GM21723 (cell line): ENCODE measurements around the gene TMEM150B.
"Not testable (repeated sequence)": the region's sequence is repeated elsewhere in the genome, so short reads cannot be mapped to it uniquely, and the experiment has no call there.

Experiments
- ATAC-seq: cut with Tn5 transposase; IDR thresholded peaks from one replicate; pipeline ENCODE4 v1.9.1; 2021; ENCODE audit warnings: mild to moderate bottlenecking, moderate library complexity; ENCODE audit not compliant: unreplicated experiment

The TMEM150B gene

DNA sequence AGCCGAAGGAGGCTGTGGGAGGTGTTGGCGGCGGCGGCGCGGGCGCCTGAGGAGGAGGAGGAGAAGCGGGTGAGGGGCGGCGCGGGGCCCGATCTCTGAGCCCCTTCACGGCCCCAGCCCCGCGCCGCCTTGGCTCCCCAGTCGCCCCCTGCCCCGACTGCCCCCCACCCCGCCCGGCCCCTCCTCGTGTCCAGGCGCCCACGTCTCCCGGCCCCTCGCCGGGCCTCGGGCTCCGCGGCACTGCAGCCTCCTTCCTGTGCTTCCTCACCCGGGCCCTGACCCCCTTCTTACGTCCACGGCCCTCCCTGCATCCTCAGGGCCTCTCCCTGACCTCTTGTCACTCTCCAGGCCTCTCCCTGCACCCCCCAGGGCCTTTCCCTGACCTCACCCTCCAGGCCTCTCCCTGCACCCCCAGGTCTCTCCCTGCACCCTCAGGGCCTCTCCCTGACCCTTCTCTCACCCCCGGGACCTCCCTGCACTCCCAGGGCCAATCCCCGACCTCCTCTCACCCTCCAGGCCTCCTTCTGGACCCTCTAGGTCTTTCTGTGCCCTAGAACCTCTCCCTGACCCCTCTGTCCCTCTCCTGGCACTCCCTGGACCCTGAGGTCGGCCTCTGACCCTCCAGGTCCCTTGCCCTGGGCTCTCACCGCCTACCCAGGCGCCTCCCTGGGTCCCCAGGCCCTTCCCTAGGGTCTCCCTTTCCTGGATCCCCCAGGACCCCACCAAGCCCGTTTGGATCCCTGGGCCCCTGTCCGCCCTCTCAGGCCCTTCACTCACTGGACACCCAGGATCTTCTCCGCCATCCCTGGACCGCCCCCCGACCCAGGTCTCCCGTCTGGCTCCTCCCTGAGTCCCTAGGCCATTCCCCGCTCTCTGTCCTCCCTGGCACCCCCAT is 15.0 kb upstream of the TMEM150B start:
- peak; percentile 0 for ATAC-seq

DNA sequence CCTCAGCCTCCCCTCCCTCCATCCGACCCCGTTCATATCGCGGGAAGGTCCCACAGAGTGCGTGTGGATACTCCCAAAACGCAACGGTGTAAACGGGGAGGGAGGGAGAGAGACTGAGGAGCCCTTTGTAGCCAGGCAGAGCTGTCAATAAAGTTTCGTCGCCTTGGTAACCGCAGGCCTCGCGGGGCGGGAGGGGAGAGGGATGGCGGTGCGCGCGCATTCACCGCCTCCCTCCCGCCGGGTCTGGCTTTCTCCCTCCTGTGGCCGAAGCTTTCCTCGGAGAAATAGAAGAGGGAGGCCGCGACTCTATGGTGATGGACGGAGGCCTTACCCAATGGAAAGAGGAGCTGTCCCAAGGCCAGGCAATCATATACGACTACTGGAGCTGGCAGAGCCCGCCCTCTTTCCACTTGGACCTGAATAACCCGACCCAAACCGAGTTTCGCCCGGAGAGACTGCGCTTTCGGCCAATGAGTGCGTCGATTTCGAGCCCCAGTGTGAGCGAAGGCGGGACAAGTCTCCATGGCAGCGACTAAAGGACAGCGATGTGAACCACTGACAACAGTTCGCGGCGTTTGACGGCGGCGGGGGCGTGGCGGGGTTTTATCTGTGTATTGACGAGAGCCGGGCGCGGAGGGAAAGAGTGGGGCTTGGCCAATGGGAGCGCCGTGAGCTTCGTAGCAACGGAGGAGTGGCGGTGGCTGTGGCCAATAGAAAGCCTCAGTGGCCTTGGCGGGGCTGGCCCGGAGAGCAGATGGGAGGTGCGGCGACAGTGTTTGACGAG is 14.2 kb upstream of the TMEM150B start, which contains the start of gene KMT5C:
TSS of gene KMT5C (plus strand) at position 772 of the 784 bp plus-strand sequence. CDS start 2,061 bp downstream, outside the sequence.
- peak; percentile 85 for ATAC-seq

DNA sequence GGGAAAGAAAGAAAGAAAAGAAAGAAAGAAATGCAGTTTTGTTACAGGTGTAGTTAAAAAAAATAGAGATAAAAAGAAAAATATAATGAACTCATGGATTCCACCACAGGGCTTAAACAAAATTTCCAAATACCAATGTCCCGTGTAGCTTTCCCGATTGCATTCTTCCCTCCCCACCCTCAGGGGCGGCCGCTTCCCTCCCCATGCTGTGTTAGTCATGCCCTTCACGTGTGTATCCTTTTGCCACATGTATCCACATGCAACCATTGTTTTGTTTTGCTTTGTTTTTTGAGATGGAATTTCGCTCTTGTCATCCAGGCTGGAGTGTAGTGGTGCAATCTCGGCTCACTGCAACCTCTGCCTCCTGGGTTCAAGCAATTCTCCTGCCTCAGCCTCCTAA is 11.0 kb upstream of the TMEM150B start:
- ATAC-seq = no peak

DNA sequence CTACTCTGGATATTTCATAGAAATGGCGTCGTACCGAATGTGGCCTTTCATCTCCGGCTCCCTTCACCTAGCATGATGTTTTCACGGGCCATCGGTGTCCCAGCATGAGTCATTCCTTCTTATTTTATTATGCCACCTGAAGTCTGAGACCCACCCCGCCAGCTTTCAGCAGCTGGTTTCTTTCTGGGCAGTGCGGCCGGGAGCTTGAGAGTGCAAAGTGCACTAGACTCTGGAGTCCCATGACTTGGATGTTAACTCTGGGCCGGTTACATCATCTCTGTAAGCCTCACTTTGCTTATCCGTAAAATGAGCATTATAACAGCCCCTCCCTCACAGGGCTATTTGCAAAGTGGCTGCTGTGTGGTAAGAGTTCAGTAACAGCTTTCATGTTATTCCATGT is 8.7 kb upstream of the TMEM150B start:
- no peak for ATAC-seq

DNA sequence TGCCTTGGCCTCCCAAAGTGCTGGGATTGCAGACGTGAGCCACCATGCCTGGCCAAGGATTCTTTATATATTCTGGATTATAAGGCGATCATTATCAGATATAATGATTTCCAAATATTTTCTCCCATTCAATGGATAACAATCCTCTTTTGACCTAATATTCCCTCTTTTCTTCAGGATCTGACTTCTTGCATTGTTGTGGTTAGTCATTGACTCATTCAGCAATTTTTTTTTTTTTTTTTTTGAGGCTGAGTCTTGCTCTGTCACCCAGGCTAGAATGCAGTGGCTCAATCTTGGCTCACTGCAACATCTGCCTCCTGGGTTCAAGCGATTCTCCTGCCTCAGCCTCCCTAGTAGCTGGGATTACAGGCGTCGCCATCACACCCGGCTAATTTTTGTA is 4.7 kb upstream of the TMEM150B start:
- ATAC-seq = not testable (repeated sequence)

DNA sequence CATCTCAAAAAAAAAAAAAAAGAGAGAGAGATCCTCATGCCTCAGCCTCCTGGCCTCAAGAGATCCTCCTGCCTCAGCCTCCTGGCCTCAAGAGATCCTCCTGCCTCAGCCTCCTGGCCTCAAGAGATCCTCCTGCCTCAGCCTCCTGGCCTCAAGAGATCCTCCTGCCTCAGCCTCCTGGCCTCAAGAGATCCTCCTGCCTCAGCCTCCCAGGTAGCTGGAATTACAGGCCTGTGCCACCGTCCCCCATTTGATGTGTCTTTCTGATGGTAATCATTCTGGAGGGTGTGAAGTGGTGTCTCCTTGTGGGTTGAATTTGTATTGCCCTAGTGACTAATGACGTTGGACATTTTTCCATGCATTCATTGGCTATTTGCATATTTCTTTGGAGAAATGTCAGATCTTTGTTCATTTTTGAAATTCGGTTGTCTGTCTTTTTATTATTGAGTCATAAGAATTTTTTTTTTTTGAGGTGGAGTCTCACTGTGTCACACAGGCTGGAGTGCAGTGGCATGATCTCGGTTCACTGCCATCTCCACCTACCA is 3.7 kb upstream of the TMEM150B start:
- ATAC-seq = not testable (repeated sequence)

DNA sequence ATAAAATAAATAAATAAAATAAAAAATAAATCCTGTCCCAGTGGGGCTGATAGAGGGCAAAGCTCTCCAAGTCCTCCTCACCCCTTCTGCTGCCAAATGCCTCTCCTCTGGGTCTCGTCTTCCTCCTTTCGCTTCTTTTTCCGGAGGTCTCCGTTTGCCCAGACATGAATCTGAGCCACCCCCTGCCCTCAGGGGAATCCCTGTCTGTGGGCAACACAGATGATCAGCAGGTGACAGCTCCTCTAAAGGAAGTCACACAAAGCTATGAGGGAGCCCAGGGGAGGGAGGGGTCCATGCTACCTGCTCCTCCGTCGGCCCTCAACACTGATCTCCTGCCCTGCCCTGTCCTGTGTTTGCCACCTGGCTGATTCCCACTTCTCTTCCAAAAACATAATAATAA is 479 bp downstream of the TMEM150B start:
- no peak for ATAC-seq

DNA sequence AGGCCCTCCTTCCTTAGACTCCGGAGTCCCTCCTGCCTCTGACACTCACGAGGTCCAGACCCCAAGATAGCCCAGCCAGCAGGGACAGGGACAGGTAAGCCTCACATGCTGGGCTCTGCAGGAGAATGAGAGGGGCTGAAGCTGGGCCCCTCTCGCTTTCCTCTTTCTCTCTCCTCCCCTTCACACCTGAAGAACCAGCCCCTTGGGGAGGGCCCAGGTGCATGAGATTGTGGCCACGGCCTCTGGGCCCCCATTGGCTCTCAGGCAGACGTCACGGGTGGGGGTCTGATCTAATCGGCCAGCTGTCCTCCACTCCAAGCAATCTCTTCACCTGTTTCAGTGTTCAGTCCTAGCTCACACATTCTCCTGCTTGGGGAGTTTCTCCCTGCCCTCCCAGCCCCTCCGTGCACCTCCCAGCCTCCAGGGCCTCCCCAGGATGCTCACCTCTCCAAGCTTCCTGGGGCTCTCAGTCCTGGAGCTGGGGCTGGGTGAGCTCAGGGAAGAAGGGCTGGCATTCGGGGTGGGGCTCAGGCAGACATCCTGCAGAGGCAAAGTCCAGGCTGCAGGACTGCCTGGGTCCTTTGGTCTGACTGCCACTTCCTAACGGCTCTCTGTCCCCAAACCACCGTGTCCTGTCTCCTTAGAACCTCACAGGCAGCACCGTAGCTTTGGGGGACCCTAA is 2.8 kb downstream of the TMEM150B start:
- no peak for ATAC-seq

DNA sequence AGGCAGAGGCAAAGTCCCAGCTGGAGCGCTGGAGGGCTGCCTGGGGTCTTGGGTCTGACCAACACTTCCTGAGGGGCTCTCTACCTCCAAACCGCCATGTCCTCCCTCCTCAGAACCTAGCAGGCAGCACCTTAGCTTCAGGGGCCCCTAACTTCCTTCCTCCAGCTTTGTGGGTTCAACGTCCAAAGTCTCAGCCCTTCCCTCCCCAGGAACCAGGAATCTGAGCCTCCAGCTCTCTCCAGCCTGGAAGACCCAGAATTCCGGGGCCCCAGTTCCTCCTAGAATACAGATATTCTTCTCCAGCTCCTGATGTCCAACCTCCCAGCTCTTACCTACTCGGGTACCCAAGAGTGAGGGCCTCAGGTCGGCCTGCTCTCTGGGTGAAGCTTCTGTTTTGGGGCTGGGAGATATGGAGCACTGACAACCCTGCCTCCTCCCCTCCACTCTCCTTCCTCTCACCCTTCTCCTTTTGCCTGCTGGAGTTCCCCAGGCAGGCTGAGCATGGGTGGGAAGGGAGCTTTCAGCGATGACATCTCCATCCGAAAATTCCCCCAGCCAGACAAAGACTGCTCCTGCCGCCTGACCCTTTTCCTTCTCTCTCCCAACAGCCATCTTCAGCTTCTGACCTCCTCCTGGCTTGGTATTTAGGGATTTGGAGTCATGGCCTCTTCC is 3.5 kb downstream of the TMEM150B start:
- ATAC-seq = no peak

DNA sequence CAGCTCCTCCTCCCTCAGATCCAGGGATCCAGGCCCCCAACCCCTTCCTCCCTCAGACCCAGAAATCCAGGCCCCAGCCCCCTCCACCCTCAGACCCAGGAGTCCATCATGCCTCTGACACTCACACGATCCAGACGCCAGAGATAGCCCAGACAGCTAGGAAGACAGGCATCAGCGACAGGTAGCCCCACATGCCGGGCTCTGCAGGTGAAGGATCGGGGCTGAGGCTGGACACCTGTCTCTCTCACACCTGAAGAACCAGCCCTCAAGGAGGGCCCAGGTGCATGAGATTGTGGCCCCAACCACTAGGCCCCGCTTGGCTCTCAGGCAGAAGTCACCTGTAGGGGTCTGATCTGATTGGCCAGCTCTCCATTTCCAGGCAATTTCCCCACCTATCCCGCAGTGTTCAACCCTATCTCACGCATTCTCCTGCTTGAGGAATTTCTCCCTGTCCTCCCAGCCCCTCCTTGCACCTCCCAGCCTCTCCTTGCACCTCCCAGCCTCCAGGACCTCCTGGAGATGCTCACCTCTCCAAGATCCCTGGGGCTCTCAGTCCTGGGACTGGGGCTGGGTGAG is 4.2 kb downstream of the TMEM150B start:
- no peak for ATAC-seq

DNA sequence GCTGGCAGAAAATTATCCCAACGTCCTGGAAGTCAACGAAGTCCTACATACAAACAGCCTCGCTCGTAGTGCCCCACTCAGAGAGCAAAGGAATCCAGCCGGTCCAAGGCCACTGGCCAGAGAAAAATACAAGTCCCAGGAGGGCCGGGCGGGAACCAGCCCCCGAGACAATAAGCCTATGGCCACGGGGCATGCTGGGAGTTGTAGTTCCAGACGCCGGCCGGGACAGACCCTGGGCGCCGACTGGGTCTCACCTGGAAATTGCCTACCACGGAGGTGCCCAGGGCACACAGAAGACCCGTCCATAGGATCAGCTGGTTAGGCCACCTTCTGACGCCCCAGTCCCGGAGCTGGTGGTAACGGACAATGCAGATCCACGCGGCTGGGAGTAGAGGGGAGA is 5.4 kb downstream of the TMEM150B start:
- ATAC-seq = no peak

DNA sequence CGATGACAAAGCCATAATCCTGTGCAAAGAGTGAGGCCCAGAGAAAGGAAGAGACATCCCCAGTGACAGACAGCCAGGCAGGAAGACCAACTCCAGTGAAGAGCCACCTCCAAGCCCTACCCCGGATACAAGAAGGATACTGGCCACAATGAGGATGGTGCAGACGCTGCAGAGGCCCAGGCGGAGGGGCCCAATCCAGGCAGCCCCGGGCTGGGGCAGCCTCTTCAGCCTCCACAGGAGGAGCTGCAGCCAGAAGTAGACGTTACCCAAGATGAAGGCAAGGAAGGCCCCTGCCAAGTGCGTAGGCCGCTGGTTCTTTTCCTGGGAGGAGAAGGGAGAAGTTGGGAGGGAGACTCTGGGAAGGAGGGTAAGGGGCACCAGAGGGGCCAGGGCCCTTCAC is 8.5 kb downstream of the TMEM150B start:
- no peak for ATAC-seq

DNA sequence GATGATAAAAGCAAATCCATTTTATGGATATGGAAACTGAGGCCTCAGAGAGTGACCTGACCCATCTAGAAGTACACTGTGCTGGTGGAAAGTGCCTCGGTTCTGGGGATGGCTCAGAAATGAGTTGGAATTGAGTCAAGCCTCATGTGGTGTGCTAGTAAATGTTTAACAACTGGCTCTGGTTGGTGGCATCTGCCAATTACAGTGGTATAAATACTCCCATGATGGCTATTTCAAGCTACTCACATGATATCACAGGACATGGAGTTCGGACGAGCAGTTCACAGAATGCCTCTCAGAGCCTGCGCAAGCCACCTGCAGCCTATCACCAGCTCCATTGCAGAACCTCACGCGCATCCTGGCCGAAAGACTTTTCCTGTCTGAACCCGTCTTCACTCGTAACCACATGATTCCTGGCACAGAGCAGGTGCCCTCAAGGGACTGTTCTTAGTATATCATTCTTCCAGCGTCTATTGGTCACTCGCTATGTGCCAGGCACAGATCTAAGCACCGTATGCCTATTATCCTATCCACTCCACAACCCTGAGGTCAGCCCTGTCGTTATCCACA is 9.1 kb downstream of the TMEM150B start:
- no peak for ATAC-seq

DNA sequence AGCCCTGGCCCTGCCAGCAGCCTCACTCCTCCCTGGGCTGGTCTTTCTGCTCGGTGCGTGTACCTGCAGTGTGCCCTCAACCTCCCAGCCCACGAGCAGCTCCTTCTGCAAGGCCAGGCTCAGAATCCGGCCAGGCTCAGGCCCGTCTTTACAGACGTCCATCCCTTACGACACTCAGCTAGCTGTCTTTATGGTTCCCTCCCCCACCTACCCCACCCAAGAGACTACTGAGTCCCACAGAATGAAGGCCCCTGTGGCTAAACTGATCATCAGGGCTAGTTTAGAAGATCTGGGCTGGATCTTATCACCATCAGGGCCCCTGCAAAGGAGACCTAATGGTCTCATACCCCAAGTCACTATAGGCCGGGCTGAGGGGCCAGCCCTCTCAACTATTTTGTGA is 10.7 kb downstream of the TMEM150B start:
- ATAC-seq = no peak

DNA sequence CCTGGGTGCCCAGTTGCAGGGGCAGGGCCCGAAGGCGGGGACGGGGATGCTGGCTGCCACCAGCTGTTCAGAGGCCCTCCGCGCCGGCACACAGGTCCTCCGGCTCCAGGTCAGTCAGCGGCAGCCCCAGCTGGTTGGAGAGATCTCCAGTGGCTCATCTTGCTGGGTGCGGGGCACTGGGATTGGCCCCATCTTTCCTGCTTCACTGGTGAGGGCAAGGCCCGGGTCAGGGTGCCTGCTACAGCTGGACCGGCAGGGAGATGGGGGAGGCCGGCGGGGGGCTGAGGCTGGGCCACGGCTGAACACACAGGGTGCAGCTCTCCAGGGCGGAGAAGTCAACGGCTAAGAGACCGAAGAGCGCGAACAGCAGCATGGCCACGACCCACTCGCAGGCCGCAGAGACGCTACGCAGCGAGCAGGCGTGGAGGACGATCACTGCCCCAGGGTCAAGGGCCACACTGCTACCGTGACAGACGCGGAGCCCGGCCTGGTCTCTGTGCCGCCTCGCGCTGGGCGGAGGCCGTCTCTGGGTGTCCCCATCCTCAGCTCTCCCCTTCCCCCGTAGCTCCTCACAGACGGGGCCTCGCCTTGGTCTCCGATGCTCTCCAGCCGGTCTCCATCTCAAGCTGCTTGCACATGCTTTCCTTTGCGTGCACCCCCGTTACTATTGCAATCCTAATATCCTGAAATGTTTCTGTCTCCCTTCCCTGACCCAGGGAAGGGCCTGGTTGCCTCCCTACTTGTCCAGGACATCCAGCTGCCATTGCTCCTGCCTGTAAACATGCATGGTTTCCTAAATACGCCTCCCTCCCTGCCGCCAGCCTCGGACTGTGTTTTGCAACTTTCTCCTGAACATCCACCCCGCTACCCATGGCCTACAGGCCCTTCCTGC is 12.3 kb downstream of the TMEM150B start:
- ATAC-seq = no peak

DNA sequence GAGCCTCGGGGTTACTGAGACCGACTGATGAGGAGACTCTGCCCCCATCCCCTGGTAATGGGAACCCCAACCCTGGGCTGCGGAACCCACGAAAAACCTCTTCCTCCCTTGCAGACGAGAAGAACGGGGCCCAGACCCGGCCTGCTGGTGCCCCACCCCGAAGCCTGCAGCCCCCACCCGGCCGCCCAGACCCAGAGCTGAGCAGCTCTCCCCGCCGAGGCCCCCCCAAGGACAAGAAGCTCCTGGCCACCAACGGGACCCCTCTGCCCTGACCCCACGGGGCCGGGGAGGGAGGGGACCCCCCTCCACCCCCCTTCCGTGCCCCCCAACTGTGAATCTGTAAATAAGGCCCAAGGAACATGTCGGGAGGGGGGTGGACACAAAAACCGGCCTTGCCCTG is 13.3 kb downstream of the TMEM150B start:
- no peak for ATAC-seq

DNA sequence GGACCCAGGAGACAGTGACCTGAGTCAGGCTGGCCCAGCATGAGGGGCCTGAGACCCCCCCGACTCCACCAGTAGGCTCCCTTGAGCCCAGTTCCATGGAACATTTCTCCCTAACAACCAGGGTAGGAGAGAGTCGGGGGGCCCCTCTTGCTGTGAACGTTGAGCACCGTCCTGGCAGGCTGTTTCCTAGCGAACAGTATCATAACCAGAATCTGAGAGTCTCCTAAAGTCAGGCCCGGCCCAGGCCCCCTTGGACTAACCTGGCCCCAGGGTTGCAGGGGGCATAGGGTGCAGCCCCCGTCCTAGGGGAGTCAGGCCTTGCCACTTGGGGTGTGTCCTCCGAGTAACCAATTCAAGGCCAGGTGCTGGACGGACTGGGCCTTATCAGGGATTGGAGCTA is 13.7 kb downstream of the TMEM150B start:
- no peak for ATAC-seq

DNA sequence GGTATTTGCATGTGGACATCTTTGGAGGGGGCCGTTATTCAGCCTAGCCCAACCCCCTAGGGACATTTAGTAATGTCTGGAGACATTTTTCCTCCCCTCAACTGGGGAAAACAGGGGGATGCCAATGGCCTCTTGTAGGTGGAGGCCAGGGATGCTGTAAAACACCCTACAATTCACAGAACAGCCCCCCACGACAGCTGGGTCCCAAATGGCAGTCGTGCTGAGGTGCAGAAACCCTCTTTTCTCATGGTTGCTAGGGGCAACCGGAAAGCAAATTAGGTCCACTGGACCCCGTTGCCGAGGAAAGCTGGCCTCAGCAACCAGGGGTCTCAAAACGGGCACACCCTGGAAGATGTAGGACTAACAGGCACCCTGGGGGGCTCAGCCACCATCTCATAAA is 14.6 kb downstream of the TMEM150B start:
- ATAC-seq = no peak

DNA sequence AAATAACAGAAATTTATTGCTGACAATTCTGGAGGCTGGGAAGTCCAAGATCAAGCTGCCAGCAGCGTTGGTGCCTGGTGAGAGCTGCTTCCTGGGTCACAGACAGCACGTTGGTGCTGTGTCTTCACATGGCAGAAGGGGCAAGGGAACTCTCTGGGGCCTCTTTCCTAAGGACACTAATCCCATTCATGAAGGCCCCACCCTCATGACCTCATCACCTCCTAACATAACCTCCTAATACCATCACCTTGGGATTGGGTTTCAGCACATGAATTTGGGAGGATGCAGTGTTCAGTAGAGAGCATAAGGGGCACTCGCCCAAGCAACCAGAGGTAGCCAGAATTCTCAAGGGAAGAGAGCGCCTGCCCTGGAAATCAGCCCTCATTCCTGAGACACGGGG is 15.7 kb downstream of the TMEM150B start:
- ATAC-seq = no peak
